H9 (cell line): ENCODE results near the gene KRT86. TPM values are rescaled to one million over a fixed set of nuclear protein-coding genes. Genes with fewer than 3 reads are reported as not detected.

Experiments
- DNase-seq: peaks from one replicate; pipeline ENCODE4 v3.0.0-alpha.2; 2017
- H2AFZ ChIP-seq: one replicate; pipeline ENCODE4 v1.6.1; 2013; ENCODE audit warnings: mild to moderate bottlenecking, low read length, control low read depth, moderate library complexity
- H2AK5ac ChIP-seq: 2 replicates; pipeline ENCODE4 v1.6.1; 2013; ENCODE audit warnings: low read length, control low read depth, mixed read lengths; ENCODE audit not compliant: insufficient read length
- H2BK120ac ChIP-seq: one replicate; pipeline ENCODE4 v1.6.1; 2013; ENCODE audit warnings: low read depth, mild to moderate bottlenecking, low read length, control low read depth, inconsistent platforms; ENCODE audit not compliant: poor library complexity, severe bottlenecking
- H2BK12ac ChIP-seq: 2 replicates; pipeline ENCODE4 v1.6.1; 2013; ENCODE audit warnings: low read length, control low read depth, mixed read lengths, low read depth; ENCODE audit not compliant: insufficient read length
- H2BK15ac ChIP-seq: 2 replicates; pipeline ENCODE4 v1.6.1; 2013; ENCODE audit warnings: low read depth, low read length, control low read depth
- H2BK20ac ChIP-seq: one replicate; pipeline ENCODE4 v1.6.1; 2013; ENCODE audit warnings: low read depth, mild to moderate bottlenecking, low read length, control low read depth, inconsistent platforms; ENCODE audit not compliant: poor library complexity, severe bottlenecking
- H2BK5ac ChIP-seq: 2 replicates; pipeline ENCODE4 v1.6.1; 2013; ENCODE audit warnings: low read length, control low read depth, mixed read lengths; ENCODE audit not compliant: insufficient read length
- H3K14ac ChIP-seq: 2 replicates; pipeline ENCODE4 v1.6.1; 2013; ENCODE audit warnings: low read length, control low read depth; ENCODE audit not compliant: insufficient read depth
- H3K18ac ChIP-seq: 2 replicates; pipeline ENCODE4 v1.6.1; 2013; ENCODE audit warnings: low read depth, mild to moderate bottlenecking, mixed read lengths, low read length, control low read depth; ENCODE audit not compliant: insufficient read length
- H3K23ac ChIP-seq: 2 replicates; pipeline ENCODE4 v1.6.1; 2013; ENCODE audit warnings: low read length, control low read depth, mixed read lengths, low read depth; ENCODE audit not compliant: insufficient read length
- H3K23me2 ChIP-seq: 2 replicates; pipeline ENCODE4 v1.6.1; 2013; ENCODE audit warnings: low read depth, mild to moderate bottlenecking, mixed read lengths, low read length, control low read depth; ENCODE audit not compliant: insufficient read length, poor library complexity, severe bottlenecking
- H3K27ac ChIP-seq: 2 replicates; pipeline ENCODE4 v1.5.1; 2013; ENCODE audit warnings: low read length, control low read depth, mixed read lengths, low read depth; ENCODE audit not compliant: insufficient read length
- H3K27me3 ChIP-seq: 2 replicates; pipeline ENCODE4 v1.6.1; 2013; ENCODE audit warnings: low read length, control low read depth, inconsistent platforms; ENCODE audit not compliant: insufficient read depth
- H3K4ac ChIP-seq: 2 replicates; pipeline ENCODE4 v1.6.1; 2013; ENCODE audit warnings: low read depth, mild to moderate bottlenecking, control low read depth, inconsistent platforms, low read length, moderate library complexity
- H3K4me1 ChIP-seq: 2 replicates; pipeline ENCODE4 v1.6.1; 2013; ENCODE audit warnings: low read length, control low read depth, inconsistent platforms; ENCODE audit not compliant: insufficient read depth
- H3K4me2 ChIP-seq: 2 replicates; pipeline ENCODE4 v1.6.1; 2013; ENCODE audit warnings: low read length, control low read depth, mixed read lengths; ENCODE audit not compliant: insufficient read length, insufficient read depth
- H3K56ac ChIP-seq: 2 replicates; pipeline ENCODE4 v1.6.1; 2013; ENCODE audit warnings: low read depth, mild to moderate bottlenecking, mixed read lengths, low read length, control low read depth; ENCODE audit not compliant: insufficient read length
- H3K79me1 ChIP-seq: 2 replicates; pipeline ENCODE4 v1.6.1; 2013; ENCODE audit warnings: low read depth, mild to moderate bottlenecking, moderate library complexity, low read length, control low read depth, inconsistent platforms; ENCODE audit not compliant: insufficient read depth, poor library complexity, severe bottlenecking
- H3K79me2 ChIP-seq: 2 replicates; pipeline ENCODE4 v1.6.1; 2013; ENCODE audit warnings: low read length, control low read depth, inconsistent platforms; ENCODE audit not compliant: insufficient read depth
- H3K9ac ChIP-seq: 2 replicates; pipeline ENCODE4 v1.6.1; 2013; ENCODE audit warnings: low read length, control low read depth, mixed read lengths; ENCODE audit not compliant: insufficient read length; ENCODE audit errors: extremely low read depth
- H3K9me3 ChIP-seq: one replicate; pipeline ENCODE4 v1.6.1; 2013; ENCODE audit warnings: low read depth, low read length, inconsistent platforms; ENCODE audit not compliant: control insufficient read depth
- H3T11ph ChIP-seq: one replicate; pipeline ENCODE4 v1.6.1; 2013; ENCODE audit warnings: mild to moderate bottlenecking, low read length, control low read depth, inconsistent platforms
- H4K20me1 ChIP-seq: one replicate; pipeline ENCODE4 v1.6.1; 2013; ENCODE audit not compliant: control insufficient read depth, insufficient read length, insufficient read depth
- H4K5ac ChIP-seq: 2 replicates; pipeline ENCODE4 v1.6.1; 2013; ENCODE audit warnings: low read depth, mild to moderate bottlenecking, mixed read lengths, low read length, control low read depth; ENCODE audit not compliant: insufficient read length
- H4K8ac ChIP-seq: replicated peaks from 2 replicates; pipeline ENCODE4 v1.6.1; 2013; ENCODE audit warnings: low read length, control low read depth, mixed read lengths, low read depth; ENCODE audit not compliant: insufficient read length
- H4K91ac ChIP-seq: 2 replicates; pipeline ENCODE4 v1.6.1; 2013; ENCODE audit warnings: low read depth, mild to moderate bottlenecking, moderate library complexity, mixed read lengths, low read length, control low read depth; ENCODE audit not compliant: insufficient read length
- H3K27ac Mint-ChIP-seq, 3 experiments: 2 replicates in 2 of 3; 3 replicates in 1 of 3; pipeline ENCODE4 v1.8.0; 2020 to 2021; ENCODE audit warnings: mixed read lengths in 3 of 3, mild to moderate bottlenecking in 1 of 3, moderate library complexity in 1 of 3
- H3K27me3 Mint-ChIP-seq: 2 replicates; pipeline ENCODE4 v1.8.0; 2021; ENCODE audit warnings: low read depth, mild to moderate bottlenecking, moderate library complexity, mixed read lengths
- H3K36me3 Mint-ChIP-seq, 3 experiments: 2 replicates in 2 of 3; 3 replicates in 1 of 3; pipeline ENCODE4 v1.8.0; 2020 to 2021; ENCODE audit warnings: low read depth in 3 of 3, mixed read lengths in 3 of 3; ENCODE audit not compliant: insufficient read depth in 1 of 3
- H3K4me1 Mint-ChIP-seq, 2 experiments: 2 replicates each; pipeline ENCODE4 v1.8.0; 2020; ENCODE audit warnings: mixed read lengths in 2 of 2
- H3K4me3 Mint-ChIP-seq, 2 experiments: 2 replicates in 1 of 2; 3 replicates in 1 of 2; pipeline ENCODE4 v1.8.0; 2020 to 2021; ENCODE audit warnings: mild to moderate bottlenecking in 2 of 2, mixed read lengths in 2 of 2, moderate library complexity in 1 of 2
- H3K9me3 Mint-ChIP-seq, 2 experiments: 2 replicates in 1 of 2; 3 replicates in 1 of 2; pipeline ENCODE4 v1.8.0; 2020; ENCODE audit warnings: mild to moderate bottlenecking in 2 of 2, mixed read lengths in 2 of 2, moderate library complexity in 1 of 2
- CTCF ChIP-seq: fragments of 200-600 bp; sonication (generic); conservative IDR thresholded peaks from 3 replicates; pipeline ENCODE4 v1.8.0; 2021; ENCODE audit warnings: antibody characterized with exemption, mild to moderate bottlenecking
- WGBS: extraction: QIAGEN DNeasy Blood & Tissue Kit; methylation state at CpG from one replicate; pipeline ENCODE4 v1.1.7; 2013; ENCODE audit warnings: missing lambda C conversion rate, low lambda C conversion rate, mixed read lengths; ENCODE audit not compliant: insufficient read length; ENCODE audit errors: extremely low coverage; 5-methylcytosine and 5-hydroxymethylcytosine counted together
- total RNA-seq: library from RNA; stranded (reverse); gene quantifications from 2 replicates; pipeline ENCODE4 v1.2.1, GENCODE V29; 2021

Gene KRT86
- total RNA-seq, 1 experiment from 2014 or later: not detected

- H2BK120ac ChIP-seq: no peak overlapping the region
- no peak overlapping the region for H3K4ac ChIP-seq
- H2AFZ ChIP-seq: no peak overlapping the region
- no peak overlapping the region for H3K4me2 ChIP-seq
- H3K23me2 ChIP-seq: no peaks in the 10 kb centered on the region
- no peak overlapping the region for H2BK15ac ChIP-seq
- Mint-ChIP-seq H3K4me1 (no peaks in the 10 kb centered on the region), H3K9me3 (peaks cover 5 to 7% of the 10 kb centered on the region in 2 experiments; a peak in 2 of 5 replicates), H3K36me3 (no peaks in the 10 kb centered on the region; a peak in 1 of 7 replicates), H3K4me3 (no peak overlapping the region), H3K27ac (no peak overlapping the region), H3K27me3 (peaks cover 10% of the 10 kb centered on the region)
- no peak overlapping the region for H4K91ac ChIP-seq
- H2BK20ac ChIP-seq: no peak overlapping the region
- TF ChIP-seq CTCF: no peak
- H2AK5ac ChIP-seq: no peak overlapping the region
- no peaks in the 10 kb centered on the region for H3K4me1 ChIP-seq
- no peak overlapping the region for H3K23ac ChIP-seq
- no peak overlapping the region for H3K9ac ChIP-seq
- no peak overlapping the region for H3K56ac ChIP-seq
- no peak overlapping the region for H2BK12ac ChIP-seq
- no peak overlapping the region for H3T11ph ChIP-seq
- no peaks in the 10 kb centered on the region for H3K9me3 ChIP-seq
- H3K79me1 ChIP-seq: no peaks in the 10 kb centered on the region
- no peak overlapping the region for H3K18ac ChIP-seq
- no peak overlapping the region for H4K8ac ChIP-seq
- H4K20me1 ChIP-seq: no peaks in the 10 kb centered on the region
- no peak for DNase-seq
- WGBS: no CpG with 5 or more reads among the region's 4 CpGs
- H2BK5ac ChIP-seq: no peak overlapping the region
- H4K5ac ChIP-seq: no peak overlapping the region
- no peaks in the 10 kb centered on the region for H3K79me2 ChIP-seq
- no peaks in the 10 kb centered on the region for H3K27me3 ChIP-seq
- H3K27ac ChIP-seq: no peak overlapping the region
- no peak overlapping the region for H3K14ac ChIP-seq
Observed at GRCh38 chr12:52346593-52346992, 72.1 kb downstream of the KRT86 start.
